Measurements from ENCODE around the gene GPR146.

The GPR146 gene

GRCh38 chr7:1057416-1058291 lies 13.3 kb downstream of the GPR146 start:
- H3K4me3 ChIP-seq (ENCODE audit: low read depth, low read length), result no peak overlapping the region
- no peak overlapping the region for H3K4me2 ChIP-seq (ENCODE audit: low read length)
- H3K27me3 ChIP-seq (ENCODE audit: control insufficient read depth, insufficient read depth, low read length), result no peaks in the 10 kb centered on the region
- H3K4me1 ChIP-seq, result no peaks in the 10 kb centered on the region
- H3K27ac ChIP-seq, result no peak overlapping the region
- H2AFZ ChIP-seq, result no peak overlapping the region
- TF ChIP-seq, protein P1, sequence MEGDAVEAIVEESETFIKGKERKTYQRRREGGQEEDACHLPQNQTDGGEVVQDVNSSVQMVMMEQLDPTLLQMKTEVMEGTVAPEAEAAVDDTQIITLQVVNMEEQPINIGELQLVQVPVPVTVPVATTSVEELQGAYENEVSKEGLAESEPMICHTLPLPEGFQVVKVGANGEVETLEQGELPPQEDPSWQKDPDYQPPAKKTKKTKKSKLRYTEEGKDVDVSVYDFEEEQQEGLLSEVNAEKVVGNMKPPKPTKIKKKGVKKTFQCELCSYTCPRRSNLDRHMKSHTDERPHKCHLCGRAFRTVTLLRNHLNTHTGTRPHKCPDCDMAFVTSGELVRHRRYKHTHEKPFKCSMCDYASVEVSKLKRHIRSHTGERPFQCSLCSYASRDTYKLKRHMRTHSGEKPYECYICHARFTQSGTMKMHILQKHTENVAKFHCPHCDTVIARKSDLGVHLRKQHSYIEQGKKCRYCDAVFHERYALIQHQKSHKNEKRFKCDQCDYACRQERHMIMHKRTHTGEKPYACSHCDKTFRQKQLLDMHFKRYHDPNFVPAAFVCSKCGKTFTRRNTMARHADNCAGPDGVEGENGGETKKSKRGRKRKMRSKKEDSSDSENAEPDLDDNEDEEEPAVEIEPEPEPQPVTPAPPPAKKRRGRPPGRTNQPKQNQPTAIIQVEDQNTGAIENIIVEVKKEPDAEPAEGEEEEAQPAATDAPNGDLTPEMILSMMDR (IDR thresholded peaks at IDR 0.05), result no peak
- H3K9me3 ChIP-seq (ENCODE audit: control insufficient read depth, low read length), result no peaks in the 10 kb centered on the region
- no peak overlapping the region for H3K9ac ChIP-seq
- peaks cover 27% of the 10 kb centered on the region for H3K79me2 ChIP-seq
- no peaks in the 10 kb centered on the region for H3K36me3 ChIP-seq (ENCODE audit: control insufficient read depth, insufficient read depth, low read length)

- H3K4me1 ChIP-seq, result no peaks in the 10 kb centered on the region
These were observed 14.0 kb downstream of the GPR146 start for GRCh38 chr7:1058311-1058710.

GRCh38 chr7:1058821-1059199 lies 14.5 kb downstream of the GPR146 start:
- H3K27ac ChIP-seq, result no peak overlapping the region
- TF ChIP-seq, protein P1 (IDR thresholded peaks at IDR 0.05), result no peak
- no peak overlapping the region for H2AFZ ChIP-seq
- no peak overlapping the region for H3K4me2 ChIP-seq (ENCODE audit: low read length)
- no peaks in the 10 kb centered on the region for H3K9me3 ChIP-seq (ENCODE audit: control insufficient read depth, low read length)
- H3K27me3 ChIP-seq (ENCODE audit: control insufficient read depth, insufficient read depth, low read length), result no peaks in the 10 kb centered on the region
- H3K79me2 ChIP-seq, result peaks cover 33% of the 10 kb centered on the region
- no peak overlapping the region for H3K9ac ChIP-seq
- H3K4me1 ChIP-seq, result no peaks in the 10 kb centered on the region
- no peaks in the 10 kb centered on the region for H3K36me3 ChIP-seq (ENCODE audit: control insufficient read depth, insufficient read depth, low read length)
- no peak overlapping the region for H3K4me3 ChIP-seq (ENCODE audit: low read depth, low read length)

More at GRCh38 chr7:1058311-1058710, 14.0 kb downstream of the GPR146 start:
- Histone ChIP-seq H3K9ac (no peak overlapping the region), H3K36me3 (ENCODE audit: control insufficient read depth, insufficient read depth, low read length) (no peaks in the 10 kb centered on the region), H2AFZ (no peak overlapping the region), H3K27ac (no peak overlapping the region), H3K79me2 (peaks cover 29% of the 10 kb centered on the region), H3K27me3 (ENCODE audit: control insufficient read depth, insufficient read depth, low read length) (no peaks in the 10 kb centered on the region), H3K4me3 (ENCODE audit: low read depth, low read length) (no peak overlapping the region), H3K4me2 (ENCODE audit: low read length) (no peak overlapping the region), H3K9me3 (ENCODE audit: control insufficient read depth, low read length) (no peaks in the 10 kb centered on the region)
- TF ChIP-seq, protein P1 (IDR thresholded peaks at IDR 0.05), result no peak

GRCh38 chr7:1059200-1060091 lies 15.1 kb downstream of the GPR146 start:
- Histone ChIP-seq H3K27me3 (ENCODE audit: control insufficient read depth, insufficient read depth, low read length) (no peaks in the 10 kb centered on the region), H3K4me3 (ENCODE audit: low read depth, low read length) (no peak overlapping the region), H3K9me3 (ENCODE audit: control insufficient read depth, low read length) (no peaks in the 10 kb centered on the region), H3K36me3 (ENCODE audit: control insufficient read depth, insufficient read depth, low read length) (no peaks in the 10 kb centered on the region), H3K9ac (no peak overlapping the region), H3K4me1 (no peaks in the 10 kb centered on the region), H2AFZ (no peak overlapping the region), H3K4me2 (ENCODE audit: low read length) (no peak overlapping the region), H3K27ac (no peak overlapping the region), H3K79me2 (peaks cover 37% of the 10 kb centered on the region)
- TF ChIP-seq, protein P1 (IDR thresholded peaks at IDR 0.05), result no peak

Measured in parathyroid adenoma (tissue), 2 donors.